Measurements from ENCODE around the gene GPRIN1. TPM values are rescaled to one million over a fixed set of nuclear protein-coding genes. Genes with fewer than 3 reads are reported as not detected.

Gene GPRIN1
- 7.3 to 10.8 TPM (median 10.2 TPM) in 5 replicates for total RNA-seq (2022; extraction: Qiagen RNA extraction; ENCODE audit: low read depth)

DNA sequence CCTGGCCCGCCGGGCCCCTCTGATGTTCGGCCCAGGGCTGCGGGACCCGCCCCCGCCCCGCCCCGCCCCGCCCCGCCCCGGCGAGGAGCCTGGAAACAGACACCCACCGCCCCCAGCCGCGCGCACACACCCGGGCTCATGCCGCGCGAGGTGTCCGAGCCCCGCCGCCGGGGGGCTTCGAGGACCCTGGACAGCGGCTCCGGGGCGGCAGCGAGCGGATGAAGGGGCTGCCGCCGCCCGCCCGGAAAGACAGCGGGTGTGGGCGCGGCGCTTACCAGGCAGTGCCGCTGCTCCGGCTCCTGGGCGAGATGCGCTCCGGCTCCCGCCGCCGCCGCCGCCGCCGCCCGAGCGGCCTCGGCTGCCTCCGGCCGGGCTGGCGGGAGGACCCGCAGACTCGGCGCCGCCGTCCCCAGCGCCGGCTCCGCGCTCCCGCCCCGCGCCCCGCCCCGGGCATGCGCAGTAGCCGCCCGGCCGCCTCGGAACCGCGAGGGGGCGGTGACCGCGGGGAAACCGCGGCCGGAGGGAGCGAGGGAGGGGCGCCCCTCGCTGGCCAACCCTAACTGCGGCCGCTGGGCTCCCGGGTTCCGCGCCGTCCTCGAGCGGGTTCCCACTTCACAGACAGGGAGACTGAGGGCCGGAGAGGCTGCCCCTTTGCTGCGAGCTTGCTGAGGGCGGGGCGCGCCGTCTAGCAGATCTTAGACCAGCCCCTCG, at the start of gene GPRIN1:
TSS of gene GPRIN1 (minus strand) at position 433 of the 711 bp plus-strand sequence. CDS start 10,322 bp downstream, outside the sequence.

DNA sequence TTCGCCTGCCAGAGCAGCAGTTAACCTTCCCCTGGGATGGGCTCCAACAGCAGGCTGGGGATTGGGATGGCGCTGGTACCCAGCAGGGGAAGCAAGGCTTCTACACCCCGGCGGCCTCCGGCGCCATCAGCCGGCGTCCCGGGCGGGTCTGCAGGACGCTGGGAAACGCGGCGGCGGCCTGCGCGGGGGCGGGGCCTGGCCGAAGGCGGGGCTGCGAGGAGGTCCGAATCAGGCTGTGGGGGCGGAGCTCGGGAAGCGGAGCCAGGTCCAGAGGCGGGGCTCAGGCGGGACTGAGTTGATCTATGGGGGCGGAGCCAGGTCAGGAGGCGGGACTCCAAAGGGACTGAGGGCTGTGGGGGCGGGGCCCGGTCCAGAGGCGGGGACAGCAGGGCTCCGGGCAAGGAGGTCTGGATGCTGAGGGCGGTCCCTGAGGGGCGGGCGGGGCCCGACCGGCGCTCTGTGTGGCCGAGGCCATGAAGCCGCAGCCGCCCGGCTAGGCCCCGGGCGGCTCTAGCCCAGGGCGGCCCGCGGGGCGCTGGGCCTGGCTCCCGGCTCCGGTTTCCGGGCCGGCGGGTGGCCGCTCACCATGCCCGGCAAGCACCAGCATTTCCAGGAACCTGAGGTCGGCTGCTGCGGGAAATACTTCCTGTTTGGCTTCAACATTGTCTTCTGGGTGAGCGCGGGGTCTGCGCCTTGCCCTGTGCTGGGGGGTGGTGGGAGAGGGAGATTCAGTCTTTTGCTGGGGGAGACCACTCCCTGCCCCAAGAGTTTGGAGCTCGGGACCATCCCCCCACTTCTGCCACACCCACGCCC, 37.3 kb upstream of the GPRIN1 start, which contains the start of gene TSPAN17:
TSS of gene TSPAN17 (plus strand) at position 455 of the 813 bp plus-strand sequence. CDS start at position 587, 132 bp downstream.

DNA sequence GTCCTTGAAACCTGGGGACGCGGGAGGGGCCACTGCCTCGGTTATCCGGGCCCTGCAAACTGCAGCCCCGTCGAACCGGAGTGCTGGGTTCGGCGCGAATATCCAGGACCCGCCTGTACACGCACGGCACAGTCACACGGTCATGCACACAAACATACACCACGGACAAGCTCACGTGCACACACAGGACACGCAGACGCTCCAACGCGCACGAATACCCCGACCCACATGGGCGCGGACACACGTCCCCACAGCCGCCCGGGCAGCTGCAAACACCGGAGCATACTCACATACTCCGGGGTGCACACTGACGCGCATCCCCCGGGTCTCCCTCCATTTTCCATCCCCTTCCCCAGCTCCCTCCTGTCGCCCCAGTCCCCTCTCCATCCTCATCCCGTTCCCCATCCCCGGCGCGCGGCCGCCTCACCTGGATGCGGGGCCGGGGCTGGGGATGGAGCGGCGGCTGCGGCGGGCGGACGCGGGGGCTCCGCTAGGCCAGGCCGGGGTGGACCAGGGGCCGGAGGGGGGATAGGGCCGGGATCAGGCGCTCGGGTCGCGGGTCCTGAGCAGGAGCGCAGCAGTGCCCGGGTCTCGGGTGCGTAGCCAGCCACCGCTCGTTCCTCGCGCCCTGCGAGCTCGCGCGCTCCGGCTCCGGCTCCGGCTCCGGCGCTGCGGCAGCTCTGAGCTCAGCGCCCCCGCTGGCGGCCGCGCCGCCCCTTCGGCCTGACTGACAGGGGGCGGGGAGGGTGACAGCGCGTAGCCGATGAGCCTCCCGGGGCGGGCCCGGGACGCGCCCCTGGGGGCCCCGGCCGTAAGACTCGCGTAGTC, 20.1 kb upstream of the GPRIN1 start, which contains the start of the genes EIF4E1B and SNCB:
TSS of gene EIF4E1B (plus strand) at position 823 of the 828 bp plus-strand sequence. CDS start 12,113 bp downstream, outside the sequence.
TSS of gene SNCB (minus strand) at position 682 of the 828 bp plus-strand sequence. CDS start 880 bp downstream, outside the sequence.

DNA sequence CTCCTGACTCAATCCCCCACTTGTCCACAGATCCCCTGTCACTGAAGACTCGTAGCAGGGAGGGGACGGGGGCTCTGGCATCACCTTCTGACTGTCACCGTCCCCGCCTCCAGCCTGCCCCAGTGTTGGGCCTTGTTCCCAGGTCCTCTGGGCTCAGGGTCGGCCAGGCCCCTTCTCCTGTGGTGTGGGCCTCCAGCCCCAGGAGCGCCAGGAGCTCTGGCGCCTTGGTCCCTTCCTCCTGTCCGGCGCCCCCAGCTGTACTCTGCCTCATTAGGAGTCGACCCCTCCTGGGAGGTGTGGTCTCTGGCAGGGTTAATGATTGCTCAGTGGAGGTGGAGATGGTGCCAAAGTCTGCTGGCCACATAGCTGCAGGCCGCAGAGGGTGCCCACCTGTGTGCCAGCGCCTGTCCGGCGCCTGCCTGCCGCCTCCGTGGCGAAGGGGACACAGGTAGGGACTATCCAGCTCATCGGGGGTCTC, 61.0 kb downstream of the GPRIN1 start, which contains the start of gene CDHR2:
TSS of gene CDHR2 (plus strand) at position 376 of the 478 bp plus-strand sequence. CDS start 16,011 bp downstream, outside the sequence.

Other genes starting within 250 kb of the GPRIN1 start
- 63.5 to 87.1 TPM (median 76.1 TPM) in 5 replicates for gene KIAA1191, start 248.4 kb downstream of the GPRIN1 start, total RNA-seq (2022; extraction: Qiagen RNA extraction; ENCODE audit: low read depth)
- 0.02 to 1.2 TPM (median 0.10 TPM) in 5 replicates for gene ARL10, start 244.7 kb downstream of the GPRIN1 start, total RNA-seq (2022; extraction: Qiagen RNA extraction; ENCODE audit: low read depth)
- 109 to 138 TPM (median 126 TPM) in 5 replicates for gene NOP16, start 221.6 kb downstream of the GPRIN1 start, total RNA-seq (2022; extraction: Qiagen RNA extraction; ENCODE audit: low read depth)
- gene HIGD2A, start 221.4 kb downstream of the GPRIN1 start, total RNA-seq (2022; extraction: Qiagen RNA extraction; ENCODE audit: low read depth), result 227 to 279 TPM (median 258 TPM) in 5 replicates
- 75.3 to 132 TPM (median 128 TPM) in 5 replicates for gene CLTB, start 193.6 kb downstream of the GPRIN1 start, total RNA-seq (2022; extraction: Qiagen RNA extraction; ENCODE audit: low read depth)
- 44.2 to 53.4 TPM (median 47.5 TPM) in 5 replicates for gene FAF2, start 161.8 kb downstream of the GPRIN1 start, total RNA-seq (2022; extraction: Qiagen RNA extraction; ENCODE audit: low read depth)
- gene RNF44, start 72.8 kb downstream of the GPRIN1 start, total RNA-seq (2022; extraction: Qiagen RNA extraction; ENCODE audit: low read depth), result 22.0 to 41.5 TPM (median 37.5 TPM) in 5 replicates
- 0.05 to 0.21 TPM (median 0.09 TPM) in 4 of 5 replicates, not detected in the other for gene CDHR2, start 60.8 kb downstream of the GPRIN1 start, total RNA-seq (2022; extraction: Qiagen RNA extraction; ENCODE audit: low read depth)
- 0.53 to 1.4 TPM (median 1.2 TPM) in 5 replicates for gene SNCB, start 20.4 kb upstream of the GPRIN1 start, total RNA-seq (2022; extraction: Qiagen RNA extraction; ENCODE audit: low read depth)
- gene EIF4E1B, start 20.5 kb upstream of the GPRIN1 start, total RNA-seq (2022; extraction: Qiagen RNA extraction; ENCODE audit: low read depth), result not detected in 5 replicates
- gene TSPAN17, start 37.3 kb upstream of the GPRIN1 start, total RNA-seq (2022; extraction: Qiagen RNA extraction; ENCODE audit: low read depth), result 45.8 to 68.2 TPM (median 62.5 TPM) in 5 replicates
- 0.09 to 0.47 TPM (median 0.41 TPM) in 5 replicates for gene UNC5A, start 200.4 kb upstream of the GPRIN1 start, total RNA-seq (2022; extraction: Qiagen RNA extraction; ENCODE audit: low read depth)